ENCODE results near the gene MTA2.

The MTA2 gene

DNA sequence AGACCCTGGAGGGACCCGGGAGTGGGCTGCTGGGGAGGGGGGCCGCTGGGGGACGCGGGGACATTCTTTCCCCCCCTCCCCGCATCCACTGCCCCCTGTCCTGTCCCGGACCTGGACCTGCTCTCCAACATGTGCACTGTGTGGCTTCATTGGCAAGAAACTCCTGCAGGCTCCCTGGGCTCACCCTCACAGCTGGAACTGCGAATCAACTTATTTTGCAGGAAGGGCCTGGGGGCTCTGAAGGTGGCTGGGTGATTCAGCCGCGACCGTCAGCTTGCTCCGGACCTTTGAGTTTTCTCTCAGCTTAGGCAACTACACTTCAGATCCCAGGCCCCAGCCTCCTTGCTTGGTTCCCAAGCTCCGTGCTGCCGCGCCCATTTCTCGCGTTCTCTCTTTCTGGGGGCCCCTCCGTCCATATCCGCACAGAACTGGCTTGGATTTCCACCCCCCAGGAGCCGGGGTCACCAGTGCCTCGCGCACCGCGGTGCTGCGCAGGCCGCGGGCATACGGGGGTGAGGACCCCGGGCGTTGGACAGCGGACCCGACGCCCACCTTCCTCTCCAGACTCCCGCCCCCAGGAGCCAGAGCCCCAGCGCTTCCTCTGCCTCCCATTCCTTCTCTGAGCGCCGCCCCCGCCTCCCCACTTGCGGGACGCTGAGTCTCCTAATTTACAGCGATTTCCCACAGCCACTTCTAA is 54.6 kb downstream of the MTA2 start:
- peaks cover 33% of the 10 kb centered on the region for H3K36me3 ChIP-seq (ENCODE audit: low read depth)
- H3K9me3 ChIP-seq (ENCODE audit: severe bottlenecking): no peaks in the 10 kb centered on the region
- ATAC-seq (ENCODE audit: low read depth) (peak; percentile 24), DNase-seq (ENCODE audit: low spot score) (peak; percentile 71)
- no peaks in the 10 kb centered on the region for H3K27me3 ChIP-seq (ENCODE audit: insufficient read depth, poor library complexity, severe bottlenecking)
- H3K27ac ChIP-seq (ENCODE audit: poor library complexity, severe bottlenecking): peak overlapping the region; percentile 97
- TF ChIP-seq, protein P1, sequence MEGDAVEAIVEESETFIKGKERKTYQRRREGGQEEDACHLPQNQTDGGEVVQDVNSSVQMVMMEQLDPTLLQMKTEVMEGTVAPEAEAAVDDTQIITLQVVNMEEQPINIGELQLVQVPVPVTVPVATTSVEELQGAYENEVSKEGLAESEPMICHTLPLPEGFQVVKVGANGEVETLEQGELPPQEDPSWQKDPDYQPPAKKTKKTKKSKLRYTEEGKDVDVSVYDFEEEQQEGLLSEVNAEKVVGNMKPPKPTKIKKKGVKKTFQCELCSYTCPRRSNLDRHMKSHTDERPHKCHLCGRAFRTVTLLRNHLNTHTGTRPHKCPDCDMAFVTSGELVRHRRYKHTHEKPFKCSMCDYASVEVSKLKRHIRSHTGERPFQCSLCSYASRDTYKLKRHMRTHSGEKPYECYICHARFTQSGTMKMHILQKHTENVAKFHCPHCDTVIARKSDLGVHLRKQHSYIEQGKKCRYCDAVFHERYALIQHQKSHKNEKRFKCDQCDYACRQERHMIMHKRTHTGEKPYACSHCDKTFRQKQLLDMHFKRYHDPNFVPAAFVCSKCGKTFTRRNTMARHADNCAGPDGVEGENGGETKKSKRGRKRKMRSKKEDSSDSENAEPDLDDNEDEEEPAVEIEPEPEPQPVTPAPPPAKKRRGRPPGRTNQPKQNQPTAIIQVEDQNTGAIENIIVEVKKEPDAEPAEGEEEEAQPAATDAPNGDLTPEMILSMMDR (IDR thresholded peaks at IDR 0.05; ENCODE audit: poor library complexity, severe bottlenecking): no peak
- H3K4me1 ChIP-seq (ENCODE audit: insufficient read depth, poor library complexity, severe bottlenecking): peaks cover 28% of the 10 kb centered on the region
- peak overlapping the region; percentile 84 for H3K4me3 ChIP-seq (ENCODE audit: severe bottlenecking)

DNA sequence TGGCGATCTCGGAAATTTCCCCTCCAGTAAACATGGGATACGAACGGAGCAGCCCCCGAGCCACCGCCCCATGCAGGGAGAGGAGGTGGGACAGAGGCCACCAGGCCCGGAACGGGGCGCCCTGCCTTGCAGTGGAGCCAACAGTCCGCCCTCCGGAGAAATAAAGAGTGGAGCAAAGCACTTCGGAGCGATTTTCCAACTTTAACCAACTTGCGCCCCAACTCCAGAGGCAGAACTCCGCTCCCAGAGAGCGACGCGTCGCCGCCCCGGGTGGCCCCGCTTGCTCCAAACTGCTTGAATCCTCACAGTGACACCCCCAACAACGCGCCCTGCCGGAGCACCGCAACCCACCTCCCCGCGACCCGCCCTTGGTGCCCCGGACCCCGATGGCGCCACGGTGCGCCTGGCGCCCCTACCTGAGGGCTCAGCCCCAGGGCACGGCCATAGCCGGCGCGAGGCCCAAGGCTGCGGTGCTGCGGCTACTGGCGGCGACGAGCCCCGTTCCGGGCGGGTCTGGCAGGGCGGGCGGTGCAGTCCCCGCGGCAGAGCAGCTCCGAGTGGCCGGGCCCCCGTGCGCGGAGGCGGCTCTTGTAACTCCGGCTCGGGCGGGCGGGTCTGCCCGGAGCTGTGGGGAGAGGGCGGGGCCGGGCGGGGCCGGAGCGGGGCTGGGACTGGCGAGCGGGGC is 55.3 kb downstream of the MTA2 start, which contains the start of gene AHNAK:
Gene AHNAK (minus strand): TSS at position 563 of the 685 bp plus-strand sequence. CDS start 10,708 bp downstream, outside the sequence.
- peak within 1 kb of the TSS; percentile 84 for H3K4me3 ChIP-seq (ENCODE audit: severe bottlenecking)
- peak; percentile 85 for DNase-seq (ENCODE audit: low spot score)
- TF ChIP-seq, protein P1 (IDR thresholded peaks at IDR 0.05; ENCODE audit: poor library complexity, severe bottlenecking): no peak
- ATAC-seq (ENCODE audit: low read depth): peak; percentile 40
- H3K9me3 ChIP-seq (ENCODE audit: severe bottlenecking): no peaks in the 10 kb centered on the region
- no peaks in the 10 kb centered on the region for H3K27me3 ChIP-seq (ENCODE audit: insufficient read depth, poor library complexity, severe bottlenecking)
- H3K36me3 ChIP-seq (ENCODE audit: low read depth): peaks cover 40% of the 10 kb centered on the region
- peaks cover 29% of the 10 kb centered on the region for H3K4me1 ChIP-seq (ENCODE audit: insufficient read depth, poor library complexity, severe bottlenecking)
- H3K27ac ChIP-seq (ENCODE audit: poor library complexity, severe bottlenecking): peak within 1 kb of the TSS; percentile 97

DNA sequence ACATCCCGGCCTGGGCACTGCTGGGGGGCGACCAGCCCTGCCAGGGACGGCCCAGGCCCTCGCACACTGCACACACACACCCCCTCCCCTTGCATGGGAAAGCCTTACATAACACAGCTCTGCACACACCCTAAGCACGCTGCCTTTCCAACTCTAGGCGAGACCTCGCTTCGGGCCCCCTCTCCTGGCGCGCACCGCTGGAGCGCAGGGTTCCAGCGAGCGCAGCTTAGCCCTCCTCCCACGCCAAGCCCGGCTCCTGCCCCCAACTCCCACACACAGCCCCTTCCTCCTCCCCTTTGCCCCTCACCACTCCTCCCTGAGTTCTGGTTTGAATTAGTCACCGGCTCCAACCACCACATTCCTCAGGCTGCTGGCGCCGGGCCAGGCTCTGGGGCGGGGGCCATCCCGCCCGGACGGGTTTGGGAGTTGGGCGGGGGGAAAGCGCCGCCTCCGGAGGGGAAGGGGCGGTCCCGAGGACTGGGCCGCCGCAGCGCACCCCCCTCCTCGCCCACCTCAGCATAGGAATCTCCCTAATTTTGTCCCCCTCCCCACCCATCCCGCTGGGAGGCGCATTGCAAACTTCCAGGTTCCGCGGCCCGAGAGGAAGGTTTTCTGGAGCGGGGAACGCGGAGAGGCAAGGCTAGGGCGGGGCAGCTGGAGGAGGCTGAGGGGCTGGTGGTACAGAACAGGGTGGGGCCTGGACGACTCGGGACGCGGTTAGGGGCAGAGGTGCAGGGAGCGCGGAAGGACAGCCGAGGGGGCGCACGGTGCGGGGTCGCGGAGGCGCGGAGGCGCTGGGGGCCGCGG is 56.0 kb downstream of the MTA2 start:
- peak overlapping the region; percentile 84 for H3K4me3 ChIP-seq (ENCODE audit: severe bottlenecking)
- H3K27me3 ChIP-seq (ENCODE audit: insufficient read depth, poor library complexity, severe bottlenecking): no peaks in the 10 kb centered on the region
- H3K36me3 ChIP-seq (ENCODE audit: low read depth): peaks cover 47% of the 10 kb centered on the region
- ATAC-seq (ENCODE audit: low read depth) (peak; percentile 34), DNase-seq (ENCODE audit: low spot score) (peak; percentile 94)
- H3K4me1 ChIP-seq (ENCODE audit: insufficient read depth, poor library complexity, severe bottlenecking): peaks cover 37% of the 10 kb centered on the region
- no peaks in the 10 kb centered on the region for H3K9me3 ChIP-seq (ENCODE audit: severe bottlenecking)
- TF ChIP-seq, protein P1 (IDR thresholded peaks at IDR 0.05; ENCODE audit: poor library complexity, severe bottlenecking): peak; percentile 1
- H3K27ac ChIP-seq (ENCODE audit: poor library complexity, severe bottlenecking): peak overlapping the region; percentile 97

DNA sequence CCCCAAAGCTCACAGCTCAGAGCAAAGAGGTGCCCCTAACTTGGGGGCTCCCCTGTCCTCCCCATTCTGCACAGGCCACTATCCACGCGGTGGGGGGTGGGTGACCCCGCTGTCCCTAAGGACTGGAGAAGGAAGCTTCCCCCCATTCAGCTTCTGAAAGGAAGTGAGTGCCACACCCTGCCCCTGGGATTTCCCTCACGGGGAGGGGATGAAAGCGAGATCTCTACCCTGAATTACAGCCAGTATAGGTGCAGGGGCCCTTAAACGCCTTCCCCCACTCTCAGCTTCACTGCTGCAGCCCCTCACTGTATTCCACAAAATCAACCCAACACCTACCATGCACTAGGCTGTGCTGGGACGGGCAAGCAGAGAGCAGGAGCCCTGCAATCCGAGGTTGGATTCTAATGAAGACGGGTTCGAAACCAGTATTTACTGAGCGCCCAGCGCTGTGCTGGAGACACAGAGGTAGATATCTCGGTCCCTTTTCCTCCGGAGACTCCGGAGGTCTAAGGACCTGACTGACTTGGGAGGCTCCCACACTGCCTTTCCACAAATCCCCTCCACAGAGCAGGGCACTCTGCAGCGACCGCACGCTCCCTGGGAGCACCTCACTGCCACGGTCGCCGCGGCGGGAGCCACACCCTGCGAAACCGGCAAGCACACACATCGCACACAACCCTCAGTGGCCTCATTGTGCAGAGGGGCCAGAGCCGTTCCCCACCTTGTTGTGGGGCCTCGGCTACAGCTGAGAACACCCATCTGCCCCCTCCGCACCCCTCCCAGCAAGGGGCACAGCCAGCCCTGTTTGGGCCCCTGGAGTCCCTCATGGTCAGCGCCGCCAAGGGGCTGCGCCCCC is 56.9 kb downstream of the MTA2 start:
- Histone ChIP-seq H3K36me3 (ENCODE audit: low read depth) (peaks cover 47% of the 10 kb centered on the region), H3K27me3 (ENCODE audit: insufficient read depth, poor library complexity, severe bottlenecking) (no peaks in the 10 kb centered on the region), H3K4me3 (ENCODE audit: severe bottlenecking) (peak overlapping the region; percentile 84), H3K9me3 (ENCODE audit: severe bottlenecking) (no peaks in the 10 kb centered on the region), H3K4me1 (ENCODE audit: insufficient read depth, poor library complexity, severe bottlenecking) (peaks cover 45% of the 10 kb centered on the region), H3K27ac (ENCODE audit: poor library complexity, severe bottlenecking) (peak overlapping the region; percentile 97)
- peak; percentile 57 for DNase-seq (ENCODE audit: low spot score)
- TF ChIP-seq, protein P1 (IDR thresholded peaks at IDR 0.05; ENCODE audit: poor library complexity, severe bottlenecking): peak; percentile 2
- no peak for ATAC-seq (ENCODE audit: low read depth)
